GM21786 (cell line): Measurements from ENCODE around the gene TTC38.
A peak's percentile ranks its signal among the peaks of the same experiment; 100 is the strongest.

Experiments
- ATAC-seq: cut with Tn5 transposase; IDR thresholded peaks from one replicate; pipeline ENCODE4 v1.9.1; 2021; ENCODE audit not compliant: unreplicated experiment

TTC38 gene

DNA sequence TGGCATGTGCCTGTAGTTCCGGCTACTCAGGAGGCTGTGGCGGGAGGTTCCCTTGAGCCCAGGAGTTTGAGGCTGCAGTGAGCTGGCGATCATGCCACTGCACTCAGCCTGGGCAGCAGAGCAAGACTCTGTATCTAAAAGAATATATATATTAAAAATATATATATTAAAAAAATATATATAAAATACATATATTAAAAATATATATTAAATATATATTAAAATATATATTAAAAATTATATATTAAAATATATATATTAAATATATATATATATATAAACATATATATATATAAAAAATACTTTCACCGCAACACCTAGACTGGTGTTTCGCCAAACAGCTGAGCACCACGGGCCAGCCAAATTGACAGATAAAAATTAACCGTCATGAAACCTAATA lies 8.8 kb downstream of the TTC38 start:
- no peak for ATAC-seq

DNA sequence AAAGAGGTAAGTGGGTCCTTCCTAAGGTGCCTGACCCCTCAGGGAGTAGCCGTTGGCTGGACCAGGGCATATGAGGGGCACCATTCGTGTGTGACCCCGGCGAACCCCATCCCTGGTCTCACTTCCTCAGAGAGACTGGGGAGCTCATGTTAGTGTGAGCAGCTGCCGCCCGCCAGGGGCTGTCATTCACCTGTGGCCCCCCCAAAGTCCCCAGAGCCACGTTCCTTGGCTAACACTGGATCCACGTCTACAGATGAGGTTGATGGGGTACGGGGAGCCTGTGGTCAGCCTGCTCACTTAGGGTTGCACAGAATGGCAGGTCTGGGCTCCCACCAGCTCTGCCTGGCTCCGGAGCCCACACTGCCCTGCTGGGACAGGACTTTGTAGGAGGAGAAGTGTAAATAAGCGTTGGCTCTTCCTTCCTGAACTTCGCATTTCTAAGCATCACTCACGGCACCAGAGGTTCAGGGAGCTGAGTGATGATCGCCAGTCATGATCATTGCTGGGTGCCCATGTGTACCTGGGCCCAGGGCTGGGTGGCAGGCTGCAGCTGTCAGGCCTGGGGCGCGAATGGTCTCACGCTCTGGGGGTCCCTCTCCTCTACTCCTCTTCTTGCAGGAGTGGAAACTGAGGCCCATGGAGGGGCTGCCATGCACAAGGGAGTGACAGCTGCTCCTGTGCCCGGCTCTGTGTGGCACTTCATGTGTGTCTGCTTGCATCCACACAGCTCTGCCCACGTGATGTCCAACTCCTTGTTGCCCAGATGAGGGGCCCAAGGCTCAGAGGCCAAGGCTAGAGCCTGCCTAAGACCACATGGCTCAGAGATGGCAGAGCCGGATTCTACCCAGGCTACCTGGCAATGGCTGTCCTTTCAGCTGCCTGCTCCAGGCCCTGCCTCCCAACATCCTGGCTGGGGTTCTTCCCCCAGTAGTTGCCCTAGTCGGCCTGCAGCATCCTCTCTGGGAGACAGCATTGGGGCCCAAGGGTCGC lies 11.1 kb downstream of the TTC38 start:
- ATAC-seq = no peak

DNA sequence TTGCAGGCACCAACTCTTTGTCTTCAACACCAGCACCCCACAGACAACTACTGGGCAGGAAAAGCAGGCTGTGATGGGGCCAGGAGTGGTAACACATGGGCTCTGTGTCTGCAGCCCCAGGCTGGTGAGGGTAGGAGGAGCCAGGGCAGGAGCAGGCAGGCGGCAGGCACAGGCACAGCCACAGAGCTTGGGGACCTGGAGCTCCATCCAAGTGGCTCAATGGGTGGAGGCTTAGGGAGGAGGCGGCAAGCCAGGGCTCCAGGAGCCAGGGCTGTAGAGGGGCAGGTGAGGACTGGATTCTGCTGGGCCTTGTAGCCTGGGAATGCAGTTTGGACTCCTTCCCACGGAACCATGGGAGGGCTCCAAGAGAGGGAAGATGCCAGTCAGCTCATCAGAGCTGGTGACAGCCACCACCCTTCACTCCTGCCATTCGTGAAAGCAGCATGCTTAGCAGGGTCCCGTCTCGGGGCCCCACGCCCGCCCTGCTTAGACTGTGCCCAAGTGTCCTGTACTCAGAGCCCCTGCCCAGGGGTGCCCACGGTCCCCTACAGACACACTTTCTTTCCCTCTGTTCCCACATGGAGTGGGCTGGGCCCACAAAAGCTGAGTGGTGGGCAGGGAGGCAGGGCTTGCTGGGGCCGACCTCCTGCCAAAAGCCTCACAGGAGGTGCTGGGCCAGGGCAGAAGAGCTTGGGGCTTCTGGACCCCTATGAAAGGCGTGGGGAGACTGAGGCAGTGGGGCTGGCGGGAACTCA lies 12.4 kb downstream of the TTC38 start:
- no peak for ATAC-seq

DNA sequence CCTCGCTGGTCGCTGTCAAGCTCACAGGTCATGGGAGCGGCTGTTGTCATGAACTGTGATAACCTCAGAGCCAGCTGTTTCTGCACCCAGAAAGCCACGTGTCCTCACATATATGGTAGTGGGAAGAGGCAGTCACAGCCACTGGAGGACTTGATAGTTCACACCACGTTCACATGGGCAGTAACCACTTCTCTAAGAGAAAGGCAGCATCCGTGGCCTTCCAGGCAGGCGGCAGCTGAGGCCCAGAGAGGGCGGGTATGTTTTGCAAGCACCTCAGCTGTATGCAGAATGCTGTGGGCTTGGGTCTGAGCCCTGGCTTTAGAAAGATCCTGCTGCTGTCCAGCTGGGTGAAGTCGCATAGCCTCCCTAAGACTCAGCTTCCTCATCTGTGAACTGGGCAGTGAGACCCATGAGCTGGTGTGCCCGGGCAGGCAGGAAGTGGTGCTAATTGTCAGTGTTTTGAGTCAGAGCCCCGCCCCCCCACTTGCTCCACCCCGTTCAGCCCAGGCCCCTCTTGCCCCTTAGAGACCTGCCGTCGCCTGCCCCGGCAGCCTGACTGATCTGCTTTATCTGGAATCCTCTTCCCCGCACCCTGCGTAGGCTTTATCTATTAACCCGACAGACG lies 13.3 kb downstream of the TTC38 start:
- no peak for ATAC-seq

DNA sequence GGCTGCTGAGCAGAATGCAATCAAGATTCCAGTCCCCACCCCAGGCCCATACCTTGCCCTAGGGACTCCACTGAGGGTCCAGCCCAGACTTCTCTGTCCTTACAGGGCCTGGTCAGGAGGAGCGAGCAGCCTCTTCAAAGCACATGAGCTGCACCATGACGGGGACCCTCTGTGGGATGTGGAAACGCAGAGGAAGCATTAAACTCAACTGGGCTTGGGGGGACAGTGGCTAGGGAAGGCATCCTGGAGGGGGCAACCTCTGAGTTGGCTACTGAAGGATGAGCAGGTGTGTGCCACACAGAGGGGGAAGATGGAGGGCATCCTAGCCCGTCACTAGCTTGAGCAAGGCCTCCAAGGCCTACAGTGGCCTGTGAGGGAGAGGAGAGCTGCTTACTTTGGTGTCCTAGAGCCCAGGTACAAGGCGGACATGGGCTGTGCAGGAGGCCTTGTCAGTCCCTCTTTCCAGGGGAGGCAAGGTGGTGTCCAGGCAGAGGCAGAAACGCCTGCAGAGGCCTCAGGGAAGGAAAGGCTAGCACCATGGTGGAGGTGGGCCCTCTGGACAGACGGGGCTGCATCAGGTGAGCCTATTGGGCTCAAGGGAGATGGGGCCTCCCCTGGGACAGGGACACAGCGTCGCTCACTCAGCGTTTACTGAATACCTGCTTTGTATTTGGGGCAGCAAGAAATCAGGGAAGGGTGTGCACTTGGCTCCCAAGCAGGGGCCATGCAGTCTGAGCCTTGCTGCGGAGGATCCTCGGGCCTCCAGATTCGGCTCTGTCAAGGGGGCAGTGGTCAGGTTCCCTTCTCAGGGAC lies 14.3 kb downstream of the TTC38 start:
- ATAC-seq = no peak

DNA sequence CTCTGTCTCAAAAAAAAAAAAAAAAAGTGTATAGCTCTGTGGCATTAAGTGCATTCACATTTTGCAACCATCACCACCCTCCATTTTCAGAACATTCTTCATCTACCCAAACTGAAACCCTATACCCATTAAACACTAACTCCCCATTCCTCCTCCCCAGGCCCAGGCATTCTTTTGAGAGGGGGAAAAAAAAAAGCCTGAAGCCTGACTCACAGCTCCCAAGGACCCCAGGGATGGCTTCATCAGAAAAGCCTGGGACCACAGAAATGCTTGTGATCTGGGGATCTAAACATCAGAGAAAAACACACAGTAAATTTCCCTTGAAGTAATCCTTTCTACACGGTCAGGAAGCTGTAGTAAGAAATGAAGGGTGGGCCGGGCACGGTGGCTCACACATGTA lies 18.2 kb downstream of the TTC38 start:
- ATAC-seq = no peak

DNA sequence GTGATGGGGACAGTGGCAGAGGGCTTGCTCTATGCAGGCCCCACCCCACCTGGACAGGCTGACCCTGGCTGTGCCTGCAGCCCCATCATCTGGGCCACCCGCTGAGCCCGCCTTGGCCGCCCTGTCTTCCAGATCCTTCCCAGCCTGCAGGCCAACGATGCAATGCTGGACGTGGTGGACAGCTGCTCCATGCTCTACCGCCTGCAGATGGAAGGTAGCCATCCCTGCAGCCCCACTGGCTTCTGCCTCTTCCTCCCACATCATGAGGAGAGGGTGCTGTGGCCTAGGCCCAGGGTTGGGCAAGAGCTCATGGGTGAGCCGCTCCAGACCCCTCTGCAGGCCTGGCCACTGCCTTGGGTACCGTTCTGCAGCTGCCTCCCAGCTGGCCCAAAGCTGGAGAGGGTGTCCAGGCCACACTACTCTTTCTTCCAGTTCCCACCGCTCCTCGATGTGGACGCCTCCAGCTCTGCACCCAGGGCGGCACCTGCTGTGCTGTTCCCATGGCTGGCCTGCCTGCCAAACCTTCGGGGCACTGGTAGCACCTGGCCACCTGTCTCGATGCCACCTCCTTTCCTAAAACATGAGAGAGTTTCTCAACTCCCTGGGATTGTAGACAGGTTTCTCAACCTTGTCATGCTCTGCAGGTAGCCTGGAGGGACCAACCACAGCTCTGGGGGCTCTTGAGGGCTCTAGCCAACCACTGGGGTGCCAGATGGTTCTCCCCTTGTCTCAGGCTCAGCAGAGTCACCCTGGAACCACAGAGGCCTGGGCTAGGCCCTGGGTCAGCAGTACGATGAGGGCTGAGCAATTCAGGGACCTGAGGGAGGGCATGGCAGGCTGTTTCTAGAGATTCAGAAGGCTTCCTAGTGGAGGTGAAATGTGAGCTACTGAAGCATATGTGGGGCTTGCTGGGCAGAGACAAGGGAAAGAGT lies 19.4 kb downstream of the TTC38 start:
- no peak for ATAC-seq

DNA sequence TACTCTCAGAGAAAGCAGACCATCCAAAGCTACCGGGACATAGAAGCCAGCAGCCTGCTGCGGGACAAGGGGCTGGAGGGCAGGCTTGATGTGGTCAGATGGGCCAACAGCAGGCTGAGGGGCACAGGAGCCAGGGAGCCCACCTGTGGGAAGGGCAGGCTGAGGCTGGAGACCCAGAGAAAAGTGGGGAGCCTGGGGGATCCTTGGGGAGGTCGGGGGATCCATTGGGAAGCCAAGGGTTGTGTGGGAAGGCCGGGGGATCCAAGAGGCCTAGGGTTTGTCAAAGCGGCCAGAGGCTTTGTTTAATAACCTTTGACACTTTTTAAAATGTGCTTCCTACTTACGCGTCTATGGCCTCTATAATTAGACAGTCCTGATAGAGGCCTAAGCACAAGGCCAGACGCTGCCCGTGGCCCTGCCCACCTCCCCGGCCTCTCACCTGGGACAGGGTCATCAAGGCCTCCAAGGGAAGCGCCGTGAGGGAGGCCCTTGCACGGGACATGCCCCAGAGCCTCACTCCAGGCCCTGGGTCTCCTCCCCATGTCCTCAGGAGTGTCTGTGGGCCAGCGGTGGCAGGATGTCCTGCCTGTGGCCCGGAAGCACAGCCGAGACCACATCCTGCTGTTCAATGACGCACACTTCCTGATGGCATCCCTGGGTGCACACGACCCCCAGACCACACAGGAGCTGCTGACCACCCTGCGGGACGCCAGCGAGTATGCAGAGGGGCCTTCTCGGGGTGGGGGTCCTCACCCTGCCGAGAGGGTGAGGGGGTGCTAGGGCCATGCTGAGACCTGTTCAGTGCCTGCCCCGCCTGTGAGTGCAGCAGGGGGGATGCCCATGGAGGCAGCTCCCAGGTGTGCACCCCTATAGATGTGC lies 20.3 kb downstream of the TTC38 start:
- peak; percentile 78 for ATAC-seq

DNA sequence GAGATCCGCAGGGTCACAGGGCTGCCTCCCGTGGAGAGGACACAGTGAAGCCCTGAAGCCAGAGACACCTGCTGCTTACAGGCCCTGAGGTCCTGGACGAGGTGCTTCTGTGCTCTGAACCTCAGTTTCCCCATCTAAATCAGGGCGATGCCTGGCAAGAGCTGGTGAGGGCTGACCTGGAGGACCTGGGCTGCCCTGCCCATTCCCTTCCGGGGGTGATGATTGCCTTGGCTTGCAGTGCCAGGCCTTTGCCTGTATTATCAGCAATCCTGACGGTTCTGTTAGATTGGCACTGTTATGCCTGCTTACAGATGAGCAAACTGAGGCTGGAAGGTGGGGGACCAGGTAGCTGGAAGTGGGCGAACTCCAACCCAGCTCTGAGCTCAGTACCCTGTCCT lies 21.0 kb downstream of the TTC38 start:
- no peak for ATAC-seq

DNA sequence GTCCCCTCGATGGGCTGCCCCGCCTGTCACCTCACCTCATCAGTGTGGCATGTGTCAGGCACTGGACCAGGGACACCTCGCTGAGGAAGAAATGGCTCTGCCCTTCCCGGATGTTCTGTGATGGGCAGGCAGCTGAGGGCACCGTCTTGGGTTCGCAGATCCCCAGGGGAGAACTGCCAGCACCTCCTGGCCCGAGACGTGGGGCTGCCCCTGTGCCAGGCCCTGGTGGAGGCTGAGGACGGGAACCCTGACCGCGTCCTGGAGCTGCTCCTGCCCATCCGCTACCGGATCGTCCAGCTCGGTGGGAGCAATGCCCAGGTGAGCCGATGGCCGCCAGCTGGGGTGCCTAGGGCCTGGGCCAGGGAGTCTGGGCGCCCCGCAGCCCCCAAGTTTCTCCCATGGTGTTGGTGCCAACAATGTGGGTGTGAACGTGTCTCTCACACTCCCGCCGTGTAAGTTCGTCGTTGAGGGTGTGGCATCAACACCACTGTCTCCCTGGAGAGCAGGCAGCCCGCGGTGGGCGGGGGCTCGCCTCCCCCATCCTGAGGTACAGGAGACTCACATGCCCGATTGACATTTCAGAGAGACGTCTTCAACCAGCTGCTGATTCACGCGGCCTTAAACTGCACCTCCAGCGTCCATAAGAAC lies 21.6 kb downstream of the TTC38 start:
- ATAC-seq = no peak

DNA sequence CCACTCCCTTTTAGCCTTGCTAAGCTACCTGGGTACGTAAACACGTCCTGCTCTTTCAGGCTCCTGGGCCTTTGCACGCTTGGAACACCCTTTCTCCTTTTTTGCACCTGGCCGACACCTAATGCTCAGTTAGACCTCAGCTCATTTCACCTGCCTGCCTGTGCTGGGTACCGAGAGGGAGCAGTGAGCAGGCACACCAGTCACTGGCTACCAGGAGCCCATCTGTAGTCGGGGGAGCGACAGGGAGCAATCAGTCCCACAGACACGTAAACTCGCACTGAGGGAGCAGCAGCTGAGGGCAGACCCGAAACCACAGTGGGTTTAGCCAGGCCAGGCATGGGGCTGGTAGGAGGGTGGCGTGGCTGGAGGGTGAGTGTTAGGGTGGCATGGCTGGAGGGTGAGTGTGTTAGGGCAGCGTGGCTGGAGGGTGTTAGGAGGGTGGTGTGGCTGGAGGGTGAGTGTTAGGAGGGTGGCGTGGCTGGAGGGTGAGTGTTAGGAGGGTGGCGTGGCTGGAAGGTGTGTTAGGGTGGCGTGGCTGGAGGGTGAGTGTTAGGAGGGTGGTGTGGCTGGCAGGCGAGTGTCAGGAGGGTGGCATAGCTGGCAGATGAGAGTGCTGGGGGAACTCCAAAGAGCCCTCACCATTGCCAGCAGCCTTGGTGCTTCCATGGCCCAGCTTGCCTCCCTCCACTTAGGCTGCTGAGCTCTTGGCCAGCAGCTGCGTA lies 22.5 kb downstream of the TTC38 start:
- ATAC-seq = no peak

DNA sequence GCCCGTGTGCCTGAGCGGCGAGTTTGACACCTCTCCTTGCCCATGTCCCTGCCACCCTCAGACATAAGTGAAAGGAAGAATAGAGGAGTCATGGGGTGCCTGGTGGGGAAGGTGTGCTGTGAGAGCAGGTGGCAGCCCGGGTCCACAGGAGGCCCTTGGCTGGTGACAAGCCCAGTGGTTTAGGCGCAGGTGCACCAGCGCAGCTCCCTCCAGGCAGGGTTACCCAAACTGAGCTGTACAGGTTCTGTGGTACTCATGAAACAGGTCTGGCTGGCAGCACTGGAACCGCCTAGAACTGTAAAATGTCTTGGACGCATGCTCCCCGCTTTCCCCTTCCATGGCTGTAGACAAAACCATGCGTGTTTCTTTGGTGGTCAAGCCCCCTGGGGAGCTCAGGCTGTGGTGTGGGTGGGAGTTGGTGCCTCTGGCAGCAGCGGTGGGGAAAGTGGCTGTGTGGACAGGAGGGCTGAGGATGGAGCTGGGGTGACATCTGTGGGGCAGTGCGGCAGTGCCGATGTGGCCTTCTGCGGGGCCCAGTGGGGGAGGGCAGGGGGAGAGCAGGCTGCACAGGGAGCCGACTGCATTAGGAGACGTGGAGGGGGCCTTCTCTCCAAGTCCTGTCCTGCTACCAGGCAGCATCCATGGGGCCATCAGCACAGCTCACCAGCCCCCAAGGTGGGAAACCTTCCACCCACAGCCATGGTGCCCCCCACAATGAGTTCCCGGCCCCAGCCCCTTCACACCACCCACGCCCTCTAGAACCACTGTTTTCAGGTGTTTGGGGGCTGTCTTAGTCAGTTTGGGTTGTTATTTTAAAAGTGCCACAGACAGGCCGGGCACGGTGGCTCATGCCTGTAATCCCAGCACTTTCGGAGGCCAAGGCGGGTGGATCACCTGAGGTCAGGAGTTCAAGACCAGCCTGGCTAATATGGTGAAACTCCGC lies 23.3 kb downstream of the TTC38 start:
- no peak for ATAC-seq

DNA sequence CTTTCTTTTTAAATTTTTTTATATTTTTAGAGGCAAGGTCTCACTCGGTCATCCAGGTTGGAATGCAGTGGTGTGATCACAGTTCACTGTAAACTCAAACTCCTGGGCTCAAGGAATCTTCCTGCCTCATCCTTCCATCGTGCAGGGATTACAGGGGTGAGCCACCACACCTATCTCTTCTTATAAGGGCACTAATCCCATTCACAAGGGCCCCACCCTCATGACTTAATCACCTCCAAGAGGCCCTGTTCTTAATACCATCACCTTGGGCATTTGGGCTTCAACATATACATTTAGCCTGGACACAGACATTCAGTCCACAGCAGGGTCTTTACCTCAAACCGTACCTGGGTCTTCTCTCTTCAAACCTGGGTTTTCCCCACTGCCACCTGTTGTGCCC lies 24.4 kb downstream of the TTC38 start:
- ATAC-seq = no peak

DNA sequence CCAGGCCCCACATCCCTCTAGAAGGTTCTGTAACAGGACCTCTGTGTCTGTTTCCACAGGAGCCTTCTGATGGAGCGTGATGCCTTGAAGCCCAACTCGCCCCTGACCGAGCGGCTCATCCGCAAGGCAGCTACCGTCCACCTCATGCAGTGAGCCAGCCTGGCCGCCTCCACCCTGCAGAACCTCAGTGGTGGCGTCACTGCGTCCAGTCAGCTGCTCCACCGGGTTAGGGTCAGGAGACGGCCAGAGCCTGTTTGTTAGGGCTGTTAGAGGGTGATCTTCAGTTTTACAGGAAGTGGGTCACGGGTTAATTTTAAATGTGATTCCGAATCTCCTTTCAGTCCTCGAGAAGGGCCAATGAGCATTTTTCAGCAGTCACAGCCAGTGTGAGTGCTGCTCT lies 24.9 kb downstream of the TTC38 start:
- ATAC-seq = no peak

DNA sequence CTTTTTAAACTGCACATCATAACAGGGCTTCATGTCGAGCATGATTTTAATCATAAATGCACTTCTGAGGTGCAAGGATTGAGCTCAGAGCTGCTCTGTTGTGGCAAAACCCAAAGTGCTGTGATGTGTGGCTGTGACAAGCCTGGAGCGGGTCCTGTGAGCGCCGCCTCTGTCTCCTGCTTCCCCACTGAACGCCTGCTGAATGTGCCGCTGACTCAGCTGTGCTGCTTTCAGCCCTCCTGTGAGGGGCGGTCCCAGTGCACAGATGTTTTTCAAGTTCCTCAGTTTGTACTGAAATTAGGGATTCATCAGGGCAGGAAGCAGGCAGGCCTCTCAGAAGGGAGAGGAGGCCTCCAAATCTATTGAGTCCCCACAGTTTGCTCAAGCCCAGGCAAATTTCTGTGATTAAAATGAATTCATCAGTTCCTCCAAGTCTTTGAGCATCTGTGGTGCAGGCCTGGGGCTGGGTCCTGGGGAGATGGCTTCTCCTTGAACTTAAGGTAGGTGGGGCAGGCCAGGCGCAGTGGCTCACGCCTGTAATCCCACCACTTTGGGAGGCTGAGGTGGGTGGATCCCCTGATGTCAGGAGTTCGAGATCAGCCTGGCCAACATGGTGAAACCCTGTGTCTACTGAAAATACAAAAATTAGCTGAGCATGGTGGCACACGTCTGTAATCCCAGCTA lies 25.9 kb downstream of the TTC38 start:
- ATAC-seq = no peak

DNA sequence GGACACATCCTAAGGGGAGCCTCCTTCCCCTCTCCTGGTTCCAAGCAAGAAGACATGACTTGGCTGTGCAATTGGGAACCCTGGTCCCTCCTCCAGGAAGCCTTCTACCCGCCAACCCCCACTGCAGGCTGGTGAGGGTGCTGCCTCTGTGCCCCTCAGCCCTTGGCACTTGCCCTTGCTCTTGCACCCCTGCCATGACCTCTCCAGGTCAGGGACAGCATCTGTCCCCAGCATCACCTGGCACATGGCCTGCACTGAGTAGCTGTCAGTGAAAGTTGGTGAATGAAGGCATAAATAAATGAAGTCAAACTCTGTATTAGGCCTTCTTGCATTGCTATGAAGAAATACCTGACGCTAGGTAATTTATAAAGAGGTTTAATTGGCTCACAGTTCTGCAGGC lies 27.0 kb downstream of the TTC38 start:
- no peak for ATAC-seq
